ENCODE measurements around the gene MMP28.

Gene MMP28

DNA sequence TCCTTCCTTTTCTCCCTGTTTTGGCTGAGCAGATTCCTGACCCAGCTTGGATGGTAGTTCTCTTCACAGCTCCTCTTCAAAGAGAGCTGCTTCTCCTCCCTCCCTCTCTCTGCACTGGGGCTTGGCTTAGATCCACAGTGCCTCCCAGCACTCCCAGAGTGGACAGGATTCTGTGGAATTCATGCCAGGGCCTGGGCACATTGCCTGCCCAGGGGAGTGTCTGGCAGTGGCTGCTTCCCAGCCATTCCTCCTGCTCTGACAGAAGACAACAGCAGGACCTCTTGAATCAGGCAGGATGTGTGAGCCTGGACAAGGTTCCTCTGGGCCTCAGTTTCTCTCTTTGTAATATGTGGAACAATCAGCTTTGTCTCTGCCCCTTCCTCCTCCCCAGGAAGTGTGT lies 4.5 kb upstream of the MMP28 start:
- DNase-seq (ENCODE audit: low read depth): no peak

DNA sequence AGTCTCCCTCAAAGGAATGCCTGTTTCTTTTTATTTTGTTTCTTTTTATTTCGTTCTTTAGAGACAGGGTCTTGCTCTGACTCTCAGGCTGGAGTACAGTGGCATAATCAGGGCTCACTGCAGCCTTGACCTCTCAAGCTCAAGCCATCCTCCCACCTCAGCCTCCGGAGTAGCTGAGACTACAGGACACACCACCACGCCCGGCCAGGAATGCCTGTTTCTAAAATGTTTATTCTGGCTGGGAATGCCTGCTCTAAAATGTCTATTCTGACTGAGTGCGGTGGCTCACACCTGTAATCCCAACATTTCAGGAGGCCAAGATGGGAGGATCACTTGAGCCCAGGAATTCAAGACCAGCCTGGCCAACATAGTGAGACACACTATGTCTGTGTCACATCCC lies 2.5 kb upstream of the MMP28 start:
- DNase-seq (ENCODE audit: low read depth): no peak

DNA sequence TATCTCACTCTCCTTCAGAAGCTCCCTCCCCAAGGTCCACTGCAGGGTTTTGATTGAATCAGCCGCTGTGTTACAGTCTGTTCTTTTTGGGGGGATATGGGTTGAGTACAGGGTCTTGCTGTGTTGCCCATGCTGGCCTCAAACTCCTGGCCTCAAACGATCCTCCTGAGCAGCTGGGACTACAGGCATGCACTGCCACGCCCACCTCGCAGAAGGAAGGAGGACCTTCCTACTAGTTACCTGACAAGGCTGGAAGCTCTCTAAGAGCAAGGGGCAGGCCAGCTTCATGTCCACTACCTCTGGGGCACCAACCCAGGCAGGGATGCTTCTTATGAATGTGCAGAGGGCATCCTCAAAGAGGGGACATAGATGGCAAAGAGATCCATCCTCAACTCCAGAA lies 1.9 kb upstream of the MMP28 start:
- no peak for DNase-seq (ENCODE audit: low read depth)

DNA sequence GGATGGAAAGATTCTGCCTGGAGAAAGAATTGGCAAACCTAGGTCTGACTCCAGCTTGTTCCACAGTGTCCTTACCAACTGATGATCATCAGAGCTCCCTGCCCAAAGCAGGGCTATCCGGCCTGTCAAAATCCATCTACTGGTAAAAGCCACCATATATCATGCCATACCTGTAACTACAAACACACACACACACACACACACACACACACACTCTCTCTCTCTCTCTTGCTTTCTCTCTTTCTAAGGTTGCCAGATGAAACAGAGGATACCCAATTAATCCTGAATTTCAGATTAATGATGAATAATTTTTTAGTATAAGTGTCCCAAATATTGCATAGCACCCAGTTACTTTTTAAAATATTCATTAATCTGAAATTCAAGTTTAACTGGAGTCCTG lies 1.5 kb upstream of the MMP28 start:
- no peak for DNase-seq (ENCODE audit: low read depth)

DNA sequence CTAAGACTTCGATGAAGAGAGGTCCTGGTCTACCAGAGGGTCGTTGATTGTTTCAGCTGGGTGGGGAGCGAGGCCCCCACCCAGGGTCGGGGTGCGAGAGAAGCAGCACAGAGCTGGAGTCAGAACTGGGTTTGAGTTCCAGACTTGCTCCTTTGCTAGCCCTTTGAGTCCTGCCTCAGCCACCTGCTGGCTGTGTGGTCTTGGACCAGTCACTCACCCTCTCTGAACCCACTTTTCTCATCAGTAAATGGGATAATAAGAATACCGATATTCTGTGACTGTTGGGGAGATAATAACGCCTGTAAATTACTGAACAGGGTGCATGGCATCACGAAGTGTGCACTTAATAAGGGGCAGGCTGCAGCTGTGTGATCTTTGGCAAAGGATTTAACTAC lies 427 bp upstream of the MMP28 start:
- DNase-seq (ENCODE audit: low read depth): no peak

DNA sequence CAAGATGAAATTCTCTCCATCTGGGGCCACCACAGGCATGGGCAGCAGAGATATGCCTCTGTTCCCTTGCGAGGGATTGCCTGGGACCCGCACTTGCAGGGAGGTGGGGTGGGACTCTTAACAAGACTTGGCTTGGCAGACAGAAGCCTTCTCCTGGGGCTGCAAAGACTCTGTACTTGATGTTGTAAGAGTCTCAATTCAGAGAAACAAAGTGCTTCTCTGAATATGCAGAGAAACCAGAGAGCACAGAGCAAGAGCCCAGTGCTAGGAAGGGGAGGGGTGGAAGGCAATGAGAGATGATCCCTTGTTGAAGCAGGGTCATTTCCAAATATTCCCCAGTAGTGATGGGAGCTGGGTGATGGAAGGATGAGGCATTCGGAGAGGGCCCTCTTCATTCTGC lies 2.2 kb downstream of the MMP28 start:
- no peak for DNase-seq (ENCODE audit: low read depth)

DNA sequence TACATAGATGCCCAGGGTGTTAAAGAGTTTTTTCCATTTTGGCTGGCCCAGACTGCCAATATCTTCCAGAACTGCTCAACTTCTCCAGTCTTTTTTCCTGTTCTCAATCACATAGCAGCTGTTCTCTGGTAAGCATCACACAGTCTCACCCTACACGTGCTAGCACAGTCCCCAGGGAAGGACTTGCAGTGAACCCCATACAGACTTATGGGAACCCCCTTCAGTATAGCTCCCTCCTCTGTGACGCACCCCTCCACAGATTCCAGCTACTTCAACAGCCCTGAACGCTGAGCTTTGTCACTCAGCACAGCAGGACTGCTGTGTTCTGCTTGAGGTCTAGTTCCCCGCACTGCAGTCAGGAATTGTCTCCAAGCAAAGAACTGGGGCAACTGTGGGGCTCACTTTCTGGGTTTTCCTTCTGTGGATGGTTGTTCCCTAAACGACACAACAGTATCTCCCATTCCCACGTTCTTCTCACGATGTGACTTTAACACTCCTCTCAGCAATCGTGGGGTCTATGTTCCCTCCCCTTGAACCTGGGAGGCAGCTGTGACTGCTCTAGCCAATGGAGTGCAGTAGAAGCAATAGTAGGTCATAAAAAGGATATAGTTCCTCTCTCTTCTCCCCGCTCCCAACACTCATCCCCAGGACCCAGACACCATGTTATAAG lies 3.6 kb downstream of the MMP28 start:
- DNase-seq (ENCODE audit: low read depth): no peak

DNA sequence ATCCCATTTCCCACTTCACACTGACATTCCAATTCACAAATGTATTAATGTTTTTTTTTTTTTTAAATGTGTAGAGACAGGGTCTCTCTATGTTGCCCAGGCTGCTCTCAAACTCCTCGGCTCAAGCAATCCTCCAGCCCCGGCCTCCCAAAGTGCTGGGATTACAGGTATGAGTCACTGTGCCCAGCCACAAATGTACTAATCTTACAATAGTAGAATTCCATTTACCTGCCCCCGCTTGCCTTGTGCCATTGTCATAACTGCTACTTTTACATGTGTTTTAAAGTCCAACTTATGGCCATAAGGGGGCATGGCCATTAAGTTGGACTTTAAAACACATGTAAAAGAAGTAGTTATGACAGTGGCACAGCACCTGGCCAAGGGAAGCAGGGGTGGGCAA lies 4.6 kb downstream of the MMP28 start:
- DNase-seq (ENCODE audit: low read depth): no peak

DNA sequence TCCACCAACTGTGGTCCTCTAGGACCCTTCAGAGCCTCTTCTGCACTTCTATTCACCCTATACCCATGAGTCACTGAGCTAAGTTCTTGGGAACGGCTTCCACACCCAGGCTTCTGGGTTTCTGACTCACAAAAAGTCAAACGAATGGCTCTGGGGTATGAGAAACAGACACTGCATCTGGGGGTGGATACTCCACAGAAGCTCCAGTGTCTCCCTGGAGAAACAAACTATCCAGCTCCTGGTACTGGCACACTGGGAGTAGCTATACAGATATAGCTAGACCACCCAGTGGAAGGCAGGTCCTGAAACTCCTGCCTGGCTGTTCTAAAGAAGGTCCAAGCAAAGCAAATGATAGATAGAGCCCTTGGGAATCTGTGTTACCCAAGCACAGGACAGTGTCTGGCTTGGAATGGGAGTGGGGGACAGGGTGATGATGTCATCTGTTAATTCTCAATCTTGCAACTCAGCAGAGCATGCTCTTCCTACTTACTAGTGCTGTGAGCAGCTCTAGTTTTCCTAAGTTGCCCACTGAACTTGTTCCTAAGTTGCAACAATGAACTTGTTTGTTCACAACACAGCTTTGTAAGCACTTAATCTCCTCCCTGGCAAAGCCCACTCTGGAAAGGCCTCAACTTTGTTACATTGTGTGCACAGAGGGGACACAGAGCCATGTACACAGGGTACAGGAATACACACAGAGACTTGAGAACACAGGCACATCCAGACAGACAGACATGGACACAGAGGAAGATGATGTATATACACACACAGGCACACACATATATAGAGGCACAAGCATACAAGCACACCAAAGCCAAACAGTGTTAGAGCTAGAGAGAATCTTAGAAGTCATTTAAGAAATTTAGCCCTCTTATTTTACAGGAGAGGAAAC lies 6.7 kb downstream of the MMP28 start:
- DNase-seq (ENCODE audit: low read depth): peak; percentile 97

DNA sequence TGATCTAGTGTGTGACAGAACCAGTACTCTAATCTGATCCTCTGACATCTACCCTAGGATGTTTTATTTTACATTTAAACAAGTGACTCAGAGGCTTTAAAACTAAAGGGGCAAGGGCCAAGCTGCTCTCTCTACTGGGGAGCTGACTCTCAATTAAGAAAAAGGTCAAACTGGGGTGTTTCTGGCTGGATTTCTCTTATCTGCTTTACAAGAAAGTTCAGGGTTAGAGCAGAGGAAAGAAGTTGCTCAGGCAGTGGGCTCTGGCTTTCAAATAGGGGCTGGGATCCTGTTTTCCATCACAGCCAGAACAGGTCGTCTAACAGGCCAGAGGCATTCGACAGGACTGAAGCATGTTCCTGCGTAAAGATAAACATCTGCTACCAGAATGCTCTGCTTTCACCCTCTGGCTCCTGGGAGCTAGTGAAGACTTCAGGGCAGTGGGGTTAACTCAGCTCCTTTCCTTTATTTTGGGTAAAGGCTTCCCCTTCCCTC lies 8.5 kb downstream of the MMP28 start:
- DNase-seq (ENCODE audit: low read depth): peak; percentile 63

DNA sequence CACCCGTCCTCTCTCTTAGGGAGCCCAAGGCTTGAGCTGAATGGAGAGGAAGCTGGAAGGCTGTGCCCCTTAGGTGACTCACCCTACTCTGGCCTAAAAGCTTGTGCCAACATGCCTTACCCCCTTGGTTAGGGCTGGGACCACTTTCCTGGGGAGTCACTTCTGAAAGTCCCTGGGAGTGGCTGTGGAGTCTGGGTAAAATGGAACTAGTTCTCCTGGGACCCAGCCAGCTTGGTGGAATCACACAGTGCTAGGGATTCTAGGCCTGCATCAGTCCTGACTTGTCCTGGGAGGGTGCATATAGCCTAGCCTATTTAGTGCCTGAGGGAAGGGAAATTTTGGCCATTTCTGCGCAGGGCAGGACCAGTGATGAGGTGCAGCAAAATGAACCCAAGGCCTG lies 10.5 kb downstream of the MMP28 start:
- DNase-seq (ENCODE audit: low read depth): no peak

DNA sequence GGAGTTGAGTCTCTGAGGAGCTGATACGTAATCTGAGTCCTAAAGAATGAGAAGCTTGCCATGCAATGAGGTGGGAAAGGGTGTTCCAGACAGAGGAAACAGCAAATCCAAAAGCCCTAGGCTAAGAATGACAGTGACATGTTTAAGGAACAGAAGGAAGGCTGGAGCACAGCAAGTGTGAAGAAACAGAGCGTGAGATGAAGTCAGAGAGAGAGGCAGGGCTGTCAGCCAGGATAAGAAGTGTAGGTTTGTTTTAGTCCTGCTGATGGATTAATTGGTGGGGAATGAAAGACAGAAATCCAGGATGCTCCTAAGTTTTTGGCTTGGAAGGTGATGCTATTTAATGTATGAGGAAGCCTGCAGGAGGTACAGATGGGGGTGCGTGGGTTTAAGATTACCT lies 14.5 kb downstream of the MMP28 start:
- no peak for DNase-seq (ENCODE audit: low read depth)

DNA sequence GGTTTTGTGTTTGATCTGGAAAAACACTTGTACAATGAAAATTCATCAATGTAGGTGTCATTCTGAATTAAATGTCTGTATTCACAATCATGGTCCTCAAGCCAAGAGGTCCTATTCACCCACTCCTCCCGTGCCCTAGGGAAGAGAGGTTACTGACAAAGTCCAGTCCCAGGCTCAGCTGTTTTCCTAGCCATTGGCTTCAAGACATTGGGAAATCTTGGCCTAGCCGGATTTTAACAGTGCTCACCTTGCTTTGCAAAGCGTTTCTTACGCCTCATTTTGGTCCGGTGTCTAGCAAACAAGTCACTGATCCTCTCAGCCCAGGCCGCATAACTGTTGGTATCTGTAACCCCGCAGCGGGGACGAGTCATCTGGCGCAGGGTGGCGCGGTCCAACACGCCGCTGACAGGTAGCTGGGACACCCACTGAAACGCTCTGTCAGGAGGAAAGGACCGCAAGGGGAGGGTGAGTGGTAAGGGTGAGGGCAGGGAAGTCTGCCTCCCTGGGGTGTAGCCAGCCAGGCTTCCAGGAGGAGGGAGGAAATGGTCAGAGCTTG lies 16.7 kb downstream of the MMP28 start:
- DNase-seq (ENCODE audit: low read depth): peak; percentile 30

DNA sequence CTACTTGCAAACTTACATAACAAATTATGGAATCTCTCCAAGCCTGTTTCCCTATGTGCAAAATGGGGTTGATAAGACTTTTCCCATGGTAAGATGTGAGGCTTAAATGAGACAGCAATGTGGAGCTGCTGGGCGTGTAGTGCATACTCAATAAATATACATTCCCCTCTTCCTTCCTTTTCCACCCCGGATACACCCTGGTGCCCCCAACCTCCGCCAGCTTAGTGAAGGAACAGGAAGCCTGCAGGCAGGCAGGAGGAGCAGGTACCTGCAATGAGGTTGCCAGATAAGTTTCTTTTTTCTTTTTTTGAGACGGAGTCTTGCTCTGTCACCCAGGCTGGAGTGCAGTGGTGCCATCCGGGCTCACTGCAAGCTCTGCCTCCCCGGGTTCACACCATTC lies 19.9 kb downstream of the MMP28 start:
- DNase-seq (ENCODE audit: low read depth): no peak

DNA sequence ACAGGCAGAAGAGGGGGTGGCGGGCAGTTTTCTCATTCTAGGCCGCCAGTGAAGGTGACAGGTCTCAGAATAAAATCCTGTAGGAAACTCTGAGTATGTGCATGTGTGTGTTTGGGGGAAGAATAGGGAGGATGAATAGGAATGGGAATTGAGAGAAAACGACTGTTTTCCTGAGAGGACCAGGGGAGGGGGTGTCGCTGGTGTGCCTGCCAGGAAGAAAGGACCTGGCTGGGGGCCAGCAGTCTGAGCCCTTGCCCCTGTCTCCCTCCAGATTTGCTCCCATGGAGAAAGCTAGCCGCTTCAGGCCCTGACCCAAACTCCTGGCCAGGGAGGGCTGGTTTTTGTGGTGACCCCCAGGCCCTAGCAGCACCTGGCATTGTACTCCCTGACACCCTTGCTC lies 20.4 kb downstream of the MMP28 start:
- DNase-seq (ENCODE audit: low read depth): no peak

DNA sequence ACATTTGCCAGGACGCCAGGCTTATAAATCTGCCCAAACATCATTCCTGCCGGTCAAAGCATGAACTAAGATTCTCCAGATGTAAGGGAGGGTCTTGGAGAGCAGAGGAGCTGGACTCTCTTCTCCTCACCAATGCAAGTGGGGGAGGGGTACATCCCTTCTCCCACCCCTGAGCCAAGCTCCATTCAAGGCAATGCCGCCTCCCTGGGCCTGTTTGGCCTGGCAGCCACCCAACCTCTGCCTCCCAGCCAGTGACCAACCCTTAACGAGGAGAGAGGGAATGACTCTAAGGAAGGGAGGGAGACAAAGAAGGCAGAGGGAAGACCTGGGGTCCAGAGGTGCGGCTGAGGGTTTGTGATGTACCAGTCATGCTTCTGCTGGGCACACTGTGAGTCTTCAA lies 20.9 kb downstream of the MMP28 start:
- no peak for DNase-seq (ENCODE audit: low read depth)

DNA sequence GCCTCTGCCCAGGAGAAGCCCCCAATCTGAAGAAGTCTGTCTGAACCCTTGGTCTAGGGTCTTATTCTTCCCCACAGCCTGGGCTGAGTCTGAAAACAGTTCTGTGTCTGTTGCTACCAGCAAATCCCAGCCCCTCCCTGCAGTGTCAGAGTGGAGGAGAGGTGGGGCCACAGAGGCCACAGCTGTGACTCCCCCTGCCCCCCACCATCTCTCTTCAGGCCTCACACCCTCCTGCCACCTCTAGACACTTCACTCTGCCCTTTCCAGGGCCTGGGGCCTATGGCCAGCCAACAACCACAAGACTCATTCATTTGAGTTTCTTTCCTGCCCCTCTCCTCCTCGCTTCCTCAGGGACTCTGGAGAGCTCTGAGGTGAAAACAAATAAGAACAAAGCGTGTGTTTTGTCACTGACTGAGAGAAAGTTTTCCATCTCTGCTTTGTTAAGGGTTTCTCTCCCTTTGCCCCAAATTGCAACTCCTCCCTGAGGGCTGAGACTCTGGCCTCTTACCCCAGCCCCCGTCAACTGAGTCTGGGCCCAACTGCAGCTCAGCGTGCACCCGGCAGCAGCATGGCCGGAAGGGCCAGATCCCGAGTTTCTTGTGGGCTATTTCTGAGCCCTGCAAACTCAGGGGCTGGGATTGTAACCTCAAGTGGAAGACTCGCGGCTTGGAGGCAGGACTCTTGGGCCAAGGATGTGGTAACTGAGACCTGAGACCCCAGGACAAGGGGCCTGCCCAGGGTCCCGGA lies 21.6 kb downstream of the MMP28 start:
- no peak for DNase-seq (ENCODE audit: low read depth)

DNA sequence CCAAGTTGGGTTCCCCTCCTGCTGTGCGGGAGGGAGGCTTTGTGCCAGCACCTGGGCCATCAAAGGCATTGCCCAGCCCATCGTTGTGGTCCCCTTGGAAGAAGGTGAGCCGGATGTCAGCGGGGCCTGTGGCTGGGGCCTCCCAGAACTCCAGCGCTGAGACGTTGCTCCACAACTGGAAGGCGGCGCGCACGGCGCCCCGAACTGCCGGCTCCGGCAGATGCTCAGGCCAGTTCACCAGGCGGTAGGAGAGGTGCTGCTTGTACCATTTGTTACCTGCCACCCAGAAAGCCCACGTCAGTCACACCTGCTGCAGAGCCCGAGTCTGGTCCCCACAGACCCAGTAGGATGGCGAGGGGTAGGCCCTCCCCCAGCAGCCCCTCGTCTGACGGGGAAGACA lies 22.3 kb downstream of the MMP28 start:
- DNase-seq (ENCODE audit: low read depth): no peak

DNA sequence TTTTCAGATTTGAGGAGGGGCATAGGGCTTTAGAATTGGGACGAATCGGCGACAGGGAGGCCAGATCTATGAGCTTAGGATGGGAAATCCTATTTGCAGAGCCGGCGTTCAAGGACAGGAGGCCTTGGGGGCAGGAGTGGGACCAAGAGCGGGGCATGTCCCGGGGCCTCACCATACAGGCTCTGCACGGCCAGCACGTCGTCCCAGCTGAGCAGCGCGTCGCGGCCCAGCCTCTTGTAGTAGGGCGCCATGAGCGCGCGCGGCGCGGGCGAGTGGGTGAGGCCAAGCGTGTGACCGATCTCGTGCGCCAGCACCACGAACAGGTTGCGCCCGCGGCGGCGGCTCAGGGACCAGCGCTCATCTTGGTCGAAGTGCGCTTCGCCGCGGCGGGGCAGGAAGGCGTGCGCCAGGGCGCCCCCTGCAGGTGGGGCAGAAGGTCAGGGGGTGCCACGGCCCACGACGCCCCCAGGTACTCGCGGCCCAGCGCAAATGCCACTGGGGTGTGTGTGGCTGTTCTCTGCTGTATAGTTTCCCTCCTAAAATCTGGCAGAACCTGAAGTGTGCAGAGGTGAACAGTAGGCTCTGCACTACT lies 25.4 kb downstream of the MMP28 start:
- DNase-seq (ENCODE audit: low read depth): no peak

DNA sequence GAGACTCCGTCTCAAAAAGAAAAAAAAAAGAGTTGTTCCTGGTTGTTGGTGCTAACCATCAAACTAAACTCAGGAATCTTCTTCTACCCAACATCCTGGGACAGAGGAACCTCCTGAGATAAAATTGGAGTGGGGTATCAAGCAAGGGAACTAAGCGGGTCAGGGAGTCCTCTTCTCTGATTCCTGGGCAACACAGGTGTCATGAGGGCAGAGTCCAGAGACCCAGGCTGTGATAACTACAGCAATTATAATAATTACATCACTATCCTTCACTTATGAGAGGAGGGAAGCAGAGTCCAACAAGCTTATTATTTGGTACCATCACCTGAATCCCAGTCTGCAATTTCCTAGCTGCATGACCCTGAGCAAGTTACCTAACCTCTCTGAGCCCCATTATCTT lies 26.6 kb downstream of the MMP28 start:
- DNase-seq (ENCODE audit: low read depth): no peak

DNA sequence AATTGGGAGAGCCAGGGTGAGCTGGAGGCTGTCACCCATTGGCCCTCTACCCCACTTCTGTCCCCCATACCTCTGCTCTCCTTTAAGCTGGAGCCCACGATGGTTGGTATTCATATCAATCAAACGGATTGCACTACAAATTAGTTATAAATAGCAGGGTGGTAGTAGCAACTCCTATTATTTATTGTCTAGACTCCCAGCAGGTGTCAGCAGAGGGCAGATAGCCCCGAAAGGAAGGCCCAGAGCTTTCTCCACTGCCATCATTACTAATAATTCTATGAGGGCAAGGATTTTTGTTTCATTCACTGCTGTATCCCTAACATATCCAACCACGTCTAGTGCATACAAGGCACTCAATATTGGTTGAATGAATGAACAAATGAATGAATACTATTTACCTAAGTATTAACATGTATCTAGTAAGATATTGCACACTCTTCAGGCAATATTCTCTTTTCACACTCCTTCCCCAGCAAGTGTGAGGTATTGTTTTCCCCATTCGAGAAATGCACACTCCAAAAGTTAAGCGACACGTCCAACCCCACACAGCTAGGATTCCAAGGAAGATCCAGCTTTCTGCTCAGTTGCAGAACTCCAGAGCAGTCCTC lies 28.4 kb downstream of the MMP28 start:
- peak; percentile 50 for DNase-seq (ENCODE audit: low read depth)

DNA sequence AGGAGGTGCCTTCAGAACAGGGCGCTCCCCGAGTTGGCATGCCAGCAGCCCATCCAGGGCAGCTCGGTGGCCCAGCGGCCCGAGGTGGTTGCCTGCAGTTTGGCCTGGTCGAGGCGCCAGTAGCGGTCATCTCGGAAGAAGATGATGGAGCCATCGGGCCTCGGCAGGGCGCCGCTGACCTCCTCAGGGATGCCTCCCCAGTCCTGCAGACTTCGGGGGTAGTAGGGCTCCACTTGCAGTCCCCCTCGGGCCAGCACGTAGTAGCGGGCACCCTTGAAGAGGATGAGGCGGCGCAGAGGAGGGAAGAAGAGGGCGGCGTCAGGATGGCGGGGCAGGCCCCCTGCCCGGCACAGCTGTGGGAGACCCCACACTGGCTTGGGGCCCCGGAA lies 29.0 kb downstream of the MMP28 start:
- no peak for DNase-seq (ENCODE audit: low read depth)

All from iris pigment epithelial cell (primary cell).